ENCODE data around the gene TMEM119.

The TMEM119 gene

GRCh38 chr12:108563136-108563803, 34.6 kb downstream of the TMEM119 start:
- H3K4me3 ChIP-seq (ENCODE audit: low read depth, low read length) = peak overlapping the region; percentile 89
- DNase-seq (ENCODE audit: low read depth) = peak; percentile 96
- TF ChIP-seq CTCF (IDR thresholded peaks at IDR 0.05; ENCODE audit: low read depth, low read length) (peak; percentile 96), MYC (IDR thresholded peaks at IDR 0.05; ENCODE audit: low read depth, low read length) (peak; percentile 64), POLR2A (IDR thresholded peaks at IDR 0.05; ENCODE audit: extremely low read depth, insufficient read length) (peak; percentile 19), MAX (IDR thresholded peaks at IDR 0.05; ENCODE audit: low read depth, low read length) (peak; percentile 31; the same call in 1 of the 2 replicates)

GRCh38 chr12:108562348-108563135, 35.3 kb downstream of the TMEM119 start, which contains the start of gene ISCU:
TSS of gene ISCU (plus strand) at chr12:108562596. CDS start at chr12:108562623, 27 bp downstream.
- H3K4me3 ChIP-seq (ENCODE audit: low read depth, low read length) = peak within 1 kb of the TSS; percentile 98
- DNase-seq (ENCODE audit: low read depth) = peak; percentile 100
- TF ChIP-seq CTCF (IDR thresholded peaks at IDR 0.05; ENCODE audit: low read depth, low read length) (no peak), MYC (IDR thresholded peaks at IDR 0.05; ENCODE audit: low read depth, low read length) (peak; percentile 56), POLR2A (IDR thresholded peaks at IDR 0.05; ENCODE audit: extremely low read depth, insufficient read length) (peak; percentile 70), MAX (IDR thresholded peaks at IDR 0.05; ENCODE audit: low read depth, low read length) (peak; percentile 56; the same call in 1 of the 2 replicates)

- no peak for TF ChIP-seq MAX (IDR thresholded peaks at IDR 0.05; ENCODE audit: low read depth, low read length)
- TF ChIP-seq MYC (IDR thresholded peaks at IDR 0.05; ENCODE audit: low read depth, low read length) = no peak
- no peak for TF ChIP-seq CTCF (IDR thresholded peaks at IDR 0.05; ENCODE audit: low read depth, low read length)
- DNase-seq (ENCODE audit: low read depth) = no peak
- H3K4me3 ChIP-seq (ENCODE audit: low read depth, low read length) = peak overlapping the region; percentile 98
These were observed 36.0 kb downstream of the TMEM119 start for GRCh38 chr12:108561852-108562347.

GRCh38 chr12:108560752-108561719, 36.8 kb downstream of the TMEM119 start, which contains the start of gene SART3:
TSS of gene SART3 (minus strand) at chr12:108561173. CDS start at chr12:108561154, 19 bp downstream.
- peak; percentile 95 for DNase-seq (ENCODE audit: low read depth)
- H3K4me3 ChIP-seq (ENCODE audit: low read depth, low read length) = peak within 1 kb of the TSS; percentile 98
- TF ChIP-seq MAX (IDR thresholded peaks at IDR 0.05; ENCODE audit: low read depth, low read length) (peak; percentile 68), CTCF (IDR thresholded peaks at IDR 0.05; ENCODE audit: low read depth, low read length) (no peak), MYC (IDR thresholded peaks at IDR 0.05; ENCODE audit: low read depth, low read length) (peak; percentile 65), POLR2A (IDR thresholded peaks at IDR 0.05; ENCODE audit: extremely low read depth, insufficient read length) (peak; percentile 66)

GRCh38 chr12:108560321-108560721, 37.6 kb downstream of the TMEM119 start:
- TF ChIP-seq POLR2A (IDR thresholded peaks at IDR 0.05; ENCODE audit: extremely low read depth, insufficient read length) (no peak), MYC (IDR thresholded peaks at IDR 0.05; ENCODE audit: low read depth, low read length) (no peak), MAX (IDR thresholded peaks at IDR 0.05; ENCODE audit: low read depth, low read length) (no peak), CTCF (IDR thresholded peaks at IDR 0.05; ENCODE audit: low read depth, low read length) (no peak)
- peak; percentile 62 for DNase-seq (ENCODE audit: low read depth)
- peak overlapping the region; percentile 98 for H3K4me3 ChIP-seq (ENCODE audit: low read depth, low read length)

All from NB4 (cell line).